CD4-positive, alpha-beta T cell treated with Interleukin-17A for 1 hour (primary cell): ENCODE results near the gene THBS2.

Source experiments
- DNase-seq: peaks from one replicate; pipeline ENCODE4 v3.0.0-alpha.2; 2020

Gene THBS2

GRCh38 chr6:169247991-169248390, 5.7 kb downstream of the THBS2 start:
- no peak for DNase-seq

GRCh38 chr6:169247419-169247818, 6.2 kb downstream of the THBS2 start:
- no peak for DNase-seq

GRCh38 chr6:169246445-169246844, 7.2 kb downstream of the THBS2 start:
- DNase-seq: no peak

- no peak for DNase-seq
Observed at GRCh38 chr6:169244684-169245383, 8.8 kb downstream of the THBS2 start.

GRCh38 chr6:169243661-169244060, 10.0 kb downstream of the THBS2 start:
- no peak for DNase-seq

- DNase-seq: no peak
Observed at GRCh38 chr6:169243186-169243585, 10.5 kb downstream of the THBS2 start.

- no peak for DNase-seq
Observed at GRCh38 chr6:169241688-169242350, 11.8 kb downstream of the THBS2 start.

- DNase-seq: no peak
Observed at GRCh38 chr6:169240591-169241390, 12.9 kb downstream of the THBS2 start.

- DNase-seq: no peak
Observed at GRCh38 chr6:169240125-169240524, 13.5 kb downstream of the THBS2 start.

- no peak for DNase-seq
Observed at GRCh38 chr6:169239181-169239580, 14.5 kb downstream of the THBS2 start.

GRCh38 chr6:169238766-169239165, 14.9 kb downstream of the THBS2 start:
- DNase-seq: no peak

GRCh38 chr6:169237496-169238134, 16.0 kb downstream of the THBS2 start:
- DNase-seq: no peak

- DNase-seq: no peak
Observed at GRCh38 chr6:169236988-169237387, 16.7 kb downstream of the THBS2 start.

GRCh38 chr6:169236545-169236944, 17.1 kb downstream of the THBS2 start:
- no peak for DNase-seq

GRCh38 chr6:169235286-169235685, 18.4 kb downstream of the THBS2 start:
- DNase-seq: no peak

GRCh38 chr6:169234634-169235033, 19.0 kb downstream of the THBS2 start:
- DNase-seq: no peak

- DNase-seq: no peak
Observed at GRCh38 chr6:169233832-169234231, 19.8 kb downstream of the THBS2 start.

- no peak for DNase-seq
Observed at GRCh38 chr6:169233181-169233580, 20.5 kb downstream of the THBS2 start.

- no peak for DNase-seq
Observed at GRCh38 chr6:169232507-169232931, 21.1 kb downstream of the THBS2 start.

- DNase-seq: no peak
Observed at GRCh38 chr6:169231790-169232506, 21.7 kb downstream of the THBS2 start.

GRCh38 chr6:169230946-169231789, 22.5 kb downstream of the THBS2 start:
- no peak for DNase-seq

GRCh38 chr6:169230322-169230665, 23.4 kb downstream of the THBS2 start:
- no peak for DNase-seq
